Upper lobe of right lung (tissue), 1 donor: ENCODE measurements around the gene C1QTNF7. TPM values are rescaled to one million over a fixed set of nuclear protein-coding genes. Genes with fewer than 3 reads are reported as not detected.

Experiments
- ATAC-seq: fragments of 200-7000 bp; cut with Tn5 transposase; one replicate; pipeline ENCODE4 v1.9.1; 2020; ENCODE audit warnings: mild to moderate bottlenecking, moderate library complexity
- DNase-seq: peaks from one replicate; pipeline ENCODE4 v3.0.0-alpha.2; 2020
- H3K27ac ChIP-seq: fragments of 200-600 bp; one replicate; pipeline ENCODE4 v1.8.0; 2022
- H3K27me3 ChIP-seq: fragments of 200-600 bp; one replicate; pipeline ENCODE4 v1.8.0; 2022; ENCODE audit warnings: mild to moderate bottlenecking
- H3K36me3 ChIP-seq: fragments of 200-600 bp; one replicate; pipeline ENCODE4 v1.8.0; 2022
- H3K4me1 ChIP-seq: fragments of 200-600 bp; one replicate; pipeline ENCODE4 v1.8.0; 2022
- H3K4me3 ChIP-seq: fragments of 200-600 bp; one replicate; pipeline ENCODE4 v1.8.0; 2022; ENCODE audit warnings: mild to moderate bottlenecking
- H3K9me3 ChIP-seq: fragments of 200-600 bp; one replicate; pipeline ENCODE4 v1.8.0; 2022
- CTCF ChIP-seq: fragments of 200-600 bp; IDR thresholded peaks from one replicate; pipeline ENCODE4 v1.8.0; 2022; ENCODE audit warnings: antibody characterized with exemption
- intact Hi-C: fragments of 100-400 bp; cut with DNase I; formaldehyde crosslinking; loops from one replicate; pipeline ENCODE4 v1.11.0; 2022
- total RNA-seq: library from RNA; stranded (reverse); fragmentation: NEBNext Ultra II Directional; extraction: Animal tissue kit (Norgen Biotek cat#: 25700); gene quantifications from one replicate; pipeline ENCODE4 v1.2.1, GENCODE V29; 2021
- donor health status: DM: no; HTN: yes; CAD: no; lungs with severe emphysema.

Gene C1QTNF7
- total RNA-seq, 1 donor from 2014 or later, result 15.1 TPM

GRCh38 chr4:15420642-15421041 is 7.2 kb upstream of the C1QTNF7 start:
- Histone ChIP-seq H3K27me3 (no peaks in the 10 kb centered on the region), H3K4me1 (no peaks in the 10 kb centered on the region), H3K4me3 (no peak overlapping the region), H3K27ac (no peak overlapping the region), H3K36me3 (no peaks in the 10 kb centered on the region), H3K9me3 (no peaks in the 10 kb centered on the region)
- no peak for TF ChIP-seq CTCF
- intact Hi-C loops, result no loop called here
- ATAC-seq (no peak), DNase-seq (no peak)

- ATAC-seq (no peak), DNase-seq (no peak)
- H3K36me3 ChIP-seq, result no peaks in the 10 kb centered on the region
- no peak overlapping the region for H3K4me3 ChIP-seq
- no peaks in the 10 kb centered on the region for H3K27me3 ChIP-seq
- no peaks in the 10 kb centered on the region for H3K9me3 ChIP-seq
- H3K4me1 ChIP-seq, result no peaks in the 10 kb centered on the region
- intact Hi-C loops, result no loop called here
- no peak for TF ChIP-seq CTCF
- H3K27ac ChIP-seq, result no peak overlapping the region
Observed at GRCh38 chr4:15423285-15423711, 4.5 kb upstream of the C1QTNF7 start.

GRCh38 chr4:15425520-15425919 is 2.3 kb upstream of the C1QTNF7 start:
- no peaks in the 10 kb centered on the region for H3K27me3 ChIP-seq
- ATAC-seq (no peak), DNase-seq (no peak)
- H3K4me1 ChIP-seq, result peaks cover 4% of the 10 kb centered on the region
- H3K36me3 ChIP-seq, result no peaks in the 10 kb centered on the region
- H3K4me3 ChIP-seq, result no peak overlapping the region
- no peak overlapping the region for H3K27ac ChIP-seq
- H3K9me3 ChIP-seq, result no peaks in the 10 kb centered on the region
- intact Hi-C loops, result no loop called here
- TF ChIP-seq CTCF, result no peak

- DNase-seq, result no peak
- no peak for TF ChIP-seq CTCF
- intact Hi-C loops, result no loop called here
- H3K4me1 ChIP-seq, result peaks cover 4% of the 10 kb centered on the region
- H3K27me3 ChIP-seq, result no peaks in the 10 kb centered on the region
- H3K36me3 ChIP-seq, result no peaks in the 10 kb centered on the region
- no peak for ATAC-seq
- peak overlapping the region; percentile 0 for H3K4me3 ChIP-seq
- H3K27ac ChIP-seq, result no peak overlapping the region
- no peaks in the 10 kb centered on the region for H3K9me3 ChIP-seq
Observed at GRCh38 chr4:15427161-15427560, 672 bp upstream of the C1QTNF7 start.

GRCh38 chr4:15428611-15429010 is 778 bp downstream of the C1QTNF7 start:
- H3K4me3 ChIP-seq, result peak overlapping the region; percentile 25
- DNase-seq, result no peak
- H3K9me3 ChIP-seq, result no peaks in the 10 kb centered on the region
- no peak for TF ChIP-seq CTCF
- H3K36me3 ChIP-seq, result no peaks in the 10 kb centered on the region
- H3K4me1 ChIP-seq, result peaks cover 4% of the 10 kb centered on the region
- no peaks in the 10 kb centered on the region for H3K27me3 ChIP-seq
- H3K27ac ChIP-seq, result peak overlapping the region; percentile 21
- ATAC-seq, result peak; percentile 64
- intact Hi-C loops, result no loop called here

GRCh38 chr4:15434091-15434490 is 6.3 kb downstream of the C1QTNF7 start:
- no peak for ATAC-seq
- intact Hi-C loops, result no loop called here
- DNase-seq, result no peak
- H3K4me1 ChIP-seq, result peaks cover 8% of the 10 kb centered on the region
- no peaks in the 10 kb centered on the region for H3K36me3 ChIP-seq
- no peak overlapping the region for H3K27ac ChIP-seq
- H3K27me3 ChIP-seq, result no peaks in the 10 kb centered on the region
- H3K4me3 ChIP-seq, result no peak overlapping the region
- no peaks in the 10 kb centered on the region for H3K9me3 ChIP-seq
- TF ChIP-seq CTCF, result no peak
